NCI-H82 (cell line): ENCODE results near the gene CYBB.

Source experiments
- DNase-seq: peaks from one replicate; lab custom pipeline; 2025; lab: John Stamatoyannopoulos, UW

CYBB gene

GRCh38 chrX:37844622-37845021 is 64.8 kb downstream of the CYBB start:
- no peak for DNase-seq

- no peak for DNase-seq
Observed at GRCh38 chrX:37846141-37846540, 66.3 kb downstream of the CYBB start.

GRCh38 chrX:37846558-37846933 is 66.7 kb downstream of the CYBB start:
- DNase-seq = no peak

- DNase-seq = peak; percentile 90
Observed at GRCh38 chrX:37846934-37847732, 67.3 kb downstream of the CYBB start, which contains the start of gene DYNLT3. TSS of gene DYNLT3 (minus strand) at chrX:37847571. CDS start at chrX:37847510, 61 bp downstream.

- DNase-seq = no peak
Observed at GRCh38 chrX:37847733-37848197, 67.9 kb downstream of the CYBB start.

GRCh38 chrX:37854148-37854547 is 74.3 kb downstream of the CYBB start:
- no peak for DNase-seq

- DNase-seq = no peak
Observed at GRCh38 chrX:37854748-37855147, 74.9 kb downstream of the CYBB start.

- no peak for DNase-seq
Observed at GRCh38 chrX:37860721-37861120, 80.9 kb downstream of the CYBB start.

GRCh38 chrX:37862851-37863250 is 83.0 kb downstream of the CYBB start:
- DNase-seq = no peak
